ENCODE results near the gene AFAP1L1. TPM values are rescaled to one million over a fixed set of nuclear protein-coding genes. Genes with fewer than 3 reads are reported as not detected.

The AFAP1L1 gene
- total RNA-seq, 1 donor from 2014 or later = 0.25 TPM

- Mint-ChIP-seq H3K27me3 (ENCODE audit: unreplicated experiment) (peaks cover 4% of the 10 kb centered on the region), H3K27ac (ENCODE audit: unreplicated experiment) (peak overlapping the region; percentile 92), H3K9me3 (ENCODE audit: unreplicated experiment) (peaks cover 6% of the 10 kb centered on the region), H3K36me3 (ENCODE audit: unreplicated experiment) (no peaks in the 10 kb centered on the region), H3K4me1 (ENCODE audit: low read depth, unreplicated experiment) (peaks cover 32% of the 10 kb centered on the region), H3K4me3 (ENCODE audit: unreplicated experiment) (peak overlapping the region; percentile 68)
- no peak for TF ChIP-seq CTCF (IDR thresholded peaks at IDR 0.05; ENCODE audit: partially characterized antibody, unreplicated experiment)
- peak; percentile 71 for DNase-seq
Measured at GRCh38 chr5:149337736-149338135, 66.1 kb downstream of the AFAP1L1 start.

- H3K4me3 Mint-ChIP-seq (ENCODE audit: unreplicated experiment) = no peak overlapping the region
- no peaks in the 10 kb centered on the region for H3K36me3 Mint-ChIP-seq (ENCODE audit: unreplicated experiment)
- peaks cover 6% of the 10 kb centered on the region for H3K9me3 Mint-ChIP-seq (ENCODE audit: unreplicated experiment)
- peaks cover 34% of the 10 kb centered on the region for H3K4me1 Mint-ChIP-seq (ENCODE audit: low read depth, unreplicated experiment)
- DNase-seq = no peak
- no peak for TF ChIP-seq CTCF (IDR thresholded peaks at IDR 0.05; ENCODE audit: partially characterized antibody, unreplicated experiment)
- peaks cover 4% of the 10 kb centered on the region for H3K27me3 Mint-ChIP-seq (ENCODE audit: unreplicated experiment)
- H3K27ac Mint-ChIP-seq (ENCODE audit: unreplicated experiment) = peak overlapping the region; percentile 5
Measured at GRCh38 chr5:149338364-149338763, 66.7 kb downstream of the AFAP1L1 start.

GRCh38 chr5:149340920-149341319 is 69.3 kb downstream of the AFAP1L1 start:
- no peak for TF ChIP-seq CTCF (IDR thresholded peaks at IDR 0.05; ENCODE audit: partially characterized antibody, unreplicated experiment)
- Mint-ChIP-seq H3K9me3 (ENCODE audit: unreplicated experiment) (peaks cover 11% of the 10 kb centered on the region), H3K36me3 (ENCODE audit: unreplicated experiment) (no peaks in the 10 kb centered on the region), H3K27me3 (ENCODE audit: unreplicated experiment) (peaks cover 12% of the 10 kb centered on the region), H3K4me3 (ENCODE audit: unreplicated experiment) (no peak overlapping the region), H3K27ac (ENCODE audit: unreplicated experiment) (no peak overlapping the region), H3K4me1 (ENCODE audit: low read depth, unreplicated experiment) (peaks cover 41% of the 10 kb centered on the region)
- DNase-seq = no peak

GRCh38 chr5:149341876-149342275 is 70.2 kb downstream of the AFAP1L1 start:
- H3K27ac Mint-ChIP-seq (ENCODE audit: unreplicated experiment) = peak overlapping the region; percentile 69
- no peaks in the 10 kb centered on the region for H3K36me3 Mint-ChIP-seq (ENCODE audit: unreplicated experiment)

GRCh38 chr5:149344151-149344550 is 72.5 kb downstream of the AFAP1L1 start:
- no peak for TF ChIP-seq CTCF (IDR thresholded peaks at IDR 0.05; ENCODE audit: partially characterized antibody, unreplicated experiment)
- Mint-ChIP-seq H3K4me3 (ENCODE audit: unreplicated experiment) (peak overlapping the region; percentile 82), H3K27ac (ENCODE audit: unreplicated experiment) (peak overlapping the region; percentile 68), H3K27me3 (ENCODE audit: unreplicated experiment) (peaks cover 9% of the 10 kb centered on the region), H3K4me1 (ENCODE audit: low read depth, unreplicated experiment) (peaks cover 20% of the 10 kb centered on the region), H3K9me3 (ENCODE audit: unreplicated experiment) (peaks cover 12% of the 10 kb centered on the region), H3K36me3 (ENCODE audit: unreplicated experiment) (no peaks in the 10 kb centered on the region)
- DNase-seq = no peak

More at GRCh38 chr5:149341876-149342275, 70.2 kb downstream of the AFAP1L1 start:
- DNase-seq = no peak
- no peak for TF ChIP-seq CTCF (IDR thresholded peaks at IDR 0.05; ENCODE audit: partially characterized antibody, unreplicated experiment)
- H3K9me3 Mint-ChIP-seq (ENCODE audit: unreplicated experiment) = peaks cover 13% of the 10 kb centered on the region
- peaks cover 34% of the 10 kb centered on the region for H3K4me1 Mint-ChIP-seq (ENCODE audit: low read depth, unreplicated experiment)
- peaks cover 12% of the 10 kb centered on the region for H3K27me3 Mint-ChIP-seq (ENCODE audit: unreplicated experiment)
- no peak overlapping the region for H3K4me3 Mint-ChIP-seq (ENCODE audit: unreplicated experiment)
